ENCODE measurements around the gene ZNRD2.
A peak's percentile ranks its signal among the peaks of the same experiment; 100 is the strongest.

ZNRD2 gene

DNA sequence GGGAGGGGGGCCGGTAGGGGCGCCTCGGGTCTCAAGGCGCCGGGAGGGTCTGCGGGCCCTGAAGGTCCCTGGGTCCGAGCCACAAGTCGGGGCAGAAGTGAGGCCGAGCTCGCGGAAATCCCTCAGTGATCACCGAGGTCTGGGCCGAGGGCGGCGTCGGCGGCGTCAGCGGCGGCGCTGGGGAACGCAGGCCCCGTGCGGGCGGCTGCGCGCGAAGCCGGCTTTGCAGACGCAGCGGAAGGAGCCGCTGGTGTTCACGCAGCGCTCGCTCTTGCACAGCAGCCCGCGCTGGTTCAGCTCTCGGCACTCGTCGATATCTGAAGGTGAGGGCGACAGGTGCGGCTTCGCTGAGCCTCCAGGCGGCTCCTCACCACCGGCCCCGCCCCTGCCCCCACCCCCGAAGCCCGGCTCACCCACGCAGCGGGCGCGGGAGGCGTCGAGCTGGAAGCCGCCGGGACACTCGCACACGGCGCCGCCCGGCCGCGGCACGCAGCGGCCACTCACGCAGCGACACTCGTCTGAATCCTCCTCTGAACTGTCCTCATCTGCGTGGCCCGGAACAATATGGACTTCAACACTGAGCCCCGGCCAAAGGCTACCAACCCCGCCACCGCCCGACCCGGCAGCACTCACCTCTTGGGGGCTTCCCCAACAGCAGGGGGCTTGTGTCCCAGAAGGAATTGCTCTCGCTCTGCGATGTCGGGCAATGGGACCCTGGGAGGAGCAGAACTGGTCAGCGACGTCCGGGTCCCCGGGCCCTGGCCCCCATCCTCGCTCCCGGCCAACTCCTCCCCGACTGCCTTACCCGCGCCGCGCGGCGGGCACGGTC, 31.1 kb upstream of the ZNRD2 start:
- DNase-seq = no peak

DNA sequence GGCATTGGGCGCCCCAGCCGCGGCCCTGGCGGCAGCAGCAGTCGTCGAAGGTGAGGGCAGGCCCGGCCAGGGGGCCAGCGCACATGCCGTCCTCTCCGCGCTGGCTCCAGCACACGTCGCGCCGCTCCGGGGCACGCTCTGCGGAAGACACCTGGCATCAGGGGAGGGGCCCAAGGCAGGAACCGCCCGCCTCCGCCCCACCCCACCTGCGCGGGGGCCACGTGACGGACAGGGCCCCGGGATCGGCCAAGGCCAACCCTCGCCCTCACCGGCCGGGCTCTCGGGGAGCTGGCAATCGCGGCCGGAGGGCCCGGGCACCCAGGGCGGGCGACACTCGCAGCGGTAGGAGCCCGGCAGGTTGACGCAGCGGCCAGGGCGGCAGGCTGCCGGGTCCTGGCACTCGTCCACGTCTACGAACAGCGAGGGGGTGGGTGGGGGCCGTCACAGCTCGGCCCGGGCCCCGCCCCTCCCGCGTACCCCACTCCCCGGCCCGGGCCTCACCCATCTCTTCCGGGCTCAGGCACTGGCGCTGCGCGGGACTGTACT, 30.5 kb upstream of the ZNRD2 start:
- DNase-seq = no peak

DNA sequence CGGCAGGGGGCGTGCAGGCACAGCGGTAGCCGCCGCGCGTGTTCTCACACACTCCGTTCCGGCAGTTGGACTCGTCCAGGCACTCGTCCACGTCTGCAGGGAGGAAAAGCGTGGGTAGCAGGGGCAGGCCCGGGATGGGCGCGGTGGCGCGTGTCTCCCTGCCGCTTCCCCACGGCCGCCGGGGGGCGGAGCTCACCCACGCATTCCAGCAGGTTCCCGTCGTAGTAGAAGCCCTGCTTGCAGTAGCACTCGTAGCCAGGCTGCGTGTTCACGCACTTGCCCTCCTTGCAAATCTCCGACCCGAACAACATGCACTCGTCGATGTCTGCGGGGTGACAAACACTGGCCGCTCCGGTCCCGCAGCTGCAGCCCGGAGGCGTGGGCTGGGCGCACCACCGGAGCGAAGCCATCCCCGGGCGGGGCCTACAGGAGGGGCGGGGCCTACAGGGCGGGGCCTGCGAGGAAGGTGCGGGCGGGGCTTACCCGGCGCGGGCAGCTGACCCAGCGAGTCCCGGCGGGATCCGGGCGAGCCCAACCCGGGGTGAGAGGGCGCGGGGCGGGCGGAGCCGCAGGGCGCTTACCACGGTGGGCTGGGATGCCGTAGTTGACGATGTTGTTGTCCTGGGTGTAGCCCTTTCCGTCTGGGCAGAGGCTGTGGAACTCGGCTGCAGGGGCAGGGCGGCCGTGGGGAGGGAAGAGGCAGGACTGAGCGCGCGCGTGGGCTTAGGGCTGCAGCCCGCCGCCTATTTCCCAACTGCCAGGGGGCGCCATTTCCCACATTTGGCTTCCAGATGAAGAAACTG, 29.8 kb upstream of the ZNRD2 start:
- peak; percentile 77 for DNase-seq

DNA sequence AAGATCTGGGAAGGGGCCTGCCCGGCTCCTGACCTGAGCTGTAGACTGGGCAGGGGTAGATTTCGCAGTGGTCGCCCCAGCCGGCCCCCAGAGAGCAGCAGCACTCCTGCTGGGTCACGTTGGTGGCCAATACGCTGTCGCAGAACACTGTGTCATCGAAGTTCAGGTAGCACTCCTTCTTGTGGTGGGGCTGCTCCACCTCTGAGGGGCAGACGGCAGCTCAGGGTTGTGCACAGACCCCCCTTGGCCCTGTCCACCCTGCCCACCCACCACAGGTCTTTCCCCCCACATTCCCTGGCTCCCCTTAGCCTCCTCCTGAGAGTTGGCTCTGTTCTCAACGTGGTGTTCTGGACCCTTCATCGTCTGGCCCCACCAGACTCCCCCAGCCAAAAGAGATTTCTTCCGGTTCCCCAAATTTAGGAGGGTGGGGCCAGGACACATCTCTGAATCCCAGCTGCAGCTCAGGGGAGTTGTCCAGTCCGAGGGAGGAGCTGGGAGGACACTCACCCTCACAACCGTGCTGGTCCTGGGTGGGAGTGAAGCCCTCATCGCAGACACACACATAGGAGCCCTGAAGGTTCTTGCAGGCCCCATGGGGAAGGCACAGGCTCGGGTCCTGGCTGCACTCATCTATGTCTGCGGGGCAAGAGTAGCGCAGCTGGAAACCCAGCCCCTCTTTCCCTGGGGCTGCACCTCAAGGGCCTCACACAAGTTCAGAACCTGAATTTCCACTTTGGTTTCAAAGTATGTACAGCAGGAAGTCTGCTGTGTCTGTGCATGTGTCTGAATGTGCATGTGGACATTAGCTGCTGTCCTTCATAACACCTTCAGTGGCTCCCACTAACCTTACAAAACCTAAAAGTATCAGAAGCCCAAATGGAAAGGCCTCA, 28.9 kb upstream of the ZNRD2 start:
- no peak for DNase-seq

DNA sequence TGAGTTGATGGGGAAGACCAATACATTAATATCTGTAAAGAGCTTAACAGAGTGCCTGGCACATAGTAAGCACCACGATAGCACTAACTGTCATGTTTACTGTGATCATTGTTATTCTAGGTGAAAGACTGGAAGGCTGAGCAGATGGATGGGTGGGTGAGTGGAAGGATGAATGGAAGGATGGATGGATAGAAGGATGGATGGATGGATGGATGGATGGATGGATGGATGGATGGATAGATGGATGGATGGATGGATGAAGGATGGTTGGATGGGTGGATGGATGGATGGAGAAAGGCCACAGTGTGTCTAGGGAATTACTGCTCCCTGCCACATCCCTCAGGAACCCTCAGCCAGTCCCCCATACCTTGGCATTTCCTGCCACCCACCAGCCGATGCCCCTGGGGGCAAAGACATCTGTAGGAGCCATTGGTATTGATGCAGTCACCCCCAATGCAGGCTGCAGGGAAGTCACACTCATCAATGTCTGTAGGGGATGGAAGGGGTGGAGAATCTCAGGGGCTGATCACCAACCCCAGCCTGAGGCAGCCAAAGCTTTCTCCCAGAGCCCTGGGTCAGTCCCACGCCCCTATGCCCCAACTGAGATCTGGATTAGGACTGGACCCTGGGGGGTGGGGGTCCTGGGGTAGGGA, 27.4 kb upstream of the ZNRD2 start:
- DNase-seq = no peak

DNA sequence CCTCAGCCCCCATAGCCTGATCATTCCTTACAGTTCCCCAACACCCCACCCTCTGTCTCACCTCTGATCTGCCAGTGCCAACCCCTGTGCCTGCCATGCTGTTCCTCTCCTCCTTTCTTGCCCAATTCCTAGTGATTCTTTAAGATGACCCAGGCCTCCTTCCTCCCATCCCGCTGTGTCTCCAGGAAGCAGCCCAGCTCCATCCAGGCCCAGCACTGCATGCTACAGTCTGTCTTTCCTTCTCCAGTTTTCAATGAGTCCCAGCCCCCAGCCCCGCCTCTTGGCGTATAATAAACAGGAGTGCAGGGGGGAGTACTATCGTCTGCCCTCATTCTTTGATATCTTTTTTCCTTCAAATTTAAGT, 24.4 kb upstream of the ZNRD2 start:
- DNase-seq = no peak

DNA sequence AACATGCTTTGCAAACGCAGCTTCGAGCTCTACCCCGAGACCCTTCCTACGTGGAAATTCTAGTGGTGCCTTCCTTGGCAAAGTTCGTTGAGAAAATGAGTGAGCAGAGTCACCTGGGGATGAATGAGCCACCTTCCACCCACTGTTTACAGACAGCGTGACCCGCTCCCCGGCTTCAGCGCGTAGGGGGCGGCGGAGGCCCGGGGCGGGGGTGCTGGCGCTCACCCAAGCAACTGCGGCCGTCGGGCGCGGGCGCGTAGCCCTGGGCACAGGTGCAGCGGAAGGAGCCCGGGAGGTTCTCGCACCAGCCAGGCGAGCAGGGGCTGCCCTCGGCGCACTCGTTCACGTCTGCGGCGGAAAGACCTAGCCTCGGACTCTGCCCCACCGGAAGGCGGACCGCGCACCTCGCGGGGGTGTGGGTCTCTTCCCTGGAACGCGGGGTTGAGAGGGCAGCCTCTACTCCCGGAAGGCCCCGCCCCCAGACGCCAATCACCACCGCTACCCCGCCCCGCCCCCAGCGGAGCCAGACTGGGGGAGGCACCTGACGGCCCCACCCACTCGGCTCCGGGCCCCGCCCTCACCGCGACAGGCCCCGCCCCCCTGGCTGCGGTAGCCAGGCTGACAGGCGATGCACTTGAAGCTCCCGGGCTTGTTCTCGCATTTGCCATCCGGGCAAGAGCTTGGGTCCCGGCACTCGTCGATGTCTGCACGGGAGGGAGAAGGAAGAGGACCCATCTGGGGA, 23.9 kb upstream of the ZNRD2 start:
- DNase-seq = peak; percentile 97

DNA sequence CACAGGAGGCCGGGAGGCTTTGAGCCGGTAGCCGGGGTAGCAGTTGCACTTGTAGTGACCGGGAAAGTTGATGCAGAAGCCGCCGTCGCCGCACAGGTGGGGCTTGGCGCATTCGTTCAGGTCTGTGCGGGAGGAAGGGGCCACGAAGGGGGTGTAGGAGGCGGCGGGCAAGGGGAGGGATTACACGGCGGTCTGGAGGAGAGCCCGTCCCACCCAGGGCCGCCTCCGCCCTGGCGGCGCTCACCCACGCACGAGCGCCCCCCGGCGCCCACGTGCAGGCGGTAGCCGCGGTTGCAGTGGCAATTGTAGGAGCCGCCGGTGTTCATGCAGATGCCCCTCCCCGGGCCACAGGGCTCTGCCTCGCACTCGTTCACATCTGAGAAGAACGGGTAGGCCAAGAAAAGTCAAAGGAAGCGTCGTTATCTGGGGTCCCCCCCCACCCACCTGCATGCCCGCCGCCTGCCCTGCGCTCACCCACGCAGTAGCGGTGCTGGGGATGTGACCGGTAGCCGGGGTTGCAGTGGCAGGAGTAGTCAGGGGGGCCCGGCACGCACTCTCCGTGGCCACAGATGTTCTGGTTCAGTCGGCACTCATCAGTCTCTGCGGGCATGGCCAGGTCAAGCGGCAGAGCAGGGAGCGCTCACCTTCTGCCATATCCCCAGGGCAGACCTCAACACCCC, 22.7 kb upstream of the ZNRD2 start:
- no peak for DNase-seq

DNA sequence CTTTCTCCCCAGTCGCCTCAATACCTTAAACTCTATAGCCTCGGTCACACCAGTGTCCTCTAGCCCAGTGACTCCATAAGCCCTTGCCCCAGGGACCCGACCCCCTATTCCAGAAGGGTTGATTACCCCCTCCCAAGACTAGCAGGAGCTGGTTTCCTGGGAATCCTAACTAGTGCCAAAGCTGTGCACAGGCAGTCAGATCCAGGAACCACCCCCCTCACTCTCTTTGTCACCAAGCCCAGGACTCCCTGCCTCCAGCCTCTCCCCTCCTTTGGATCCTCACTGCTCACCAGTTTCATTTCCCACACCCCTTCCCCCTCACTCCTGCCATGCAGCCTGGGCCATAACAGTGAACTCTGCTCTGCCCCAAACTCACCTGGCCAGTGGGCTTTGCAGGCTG, 21.9 kb upstream of the ZNRD2 start:
- DNase-seq = no peak

DNA sequence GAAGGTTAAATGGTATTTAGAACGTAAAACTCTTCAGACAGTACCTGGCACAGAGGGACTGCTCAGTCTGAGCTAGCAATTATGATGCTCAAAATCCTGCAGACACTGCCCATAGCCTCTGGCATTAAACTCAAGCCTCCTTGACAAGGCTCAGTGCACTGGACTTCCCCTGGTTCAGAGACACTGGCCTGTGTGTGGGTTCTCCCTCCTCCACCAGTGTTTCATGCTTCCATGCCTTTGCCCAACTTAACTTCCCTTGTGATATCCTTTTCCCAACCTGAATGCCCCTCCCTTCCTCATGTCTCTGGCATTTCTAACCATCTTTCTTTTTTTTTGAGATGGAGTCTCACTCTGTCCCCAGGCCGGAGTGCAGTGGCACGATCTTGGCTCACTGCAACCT, 21.2 kb upstream of the ZNRD2 start:
- no peak for DNase-seq

DNA sequence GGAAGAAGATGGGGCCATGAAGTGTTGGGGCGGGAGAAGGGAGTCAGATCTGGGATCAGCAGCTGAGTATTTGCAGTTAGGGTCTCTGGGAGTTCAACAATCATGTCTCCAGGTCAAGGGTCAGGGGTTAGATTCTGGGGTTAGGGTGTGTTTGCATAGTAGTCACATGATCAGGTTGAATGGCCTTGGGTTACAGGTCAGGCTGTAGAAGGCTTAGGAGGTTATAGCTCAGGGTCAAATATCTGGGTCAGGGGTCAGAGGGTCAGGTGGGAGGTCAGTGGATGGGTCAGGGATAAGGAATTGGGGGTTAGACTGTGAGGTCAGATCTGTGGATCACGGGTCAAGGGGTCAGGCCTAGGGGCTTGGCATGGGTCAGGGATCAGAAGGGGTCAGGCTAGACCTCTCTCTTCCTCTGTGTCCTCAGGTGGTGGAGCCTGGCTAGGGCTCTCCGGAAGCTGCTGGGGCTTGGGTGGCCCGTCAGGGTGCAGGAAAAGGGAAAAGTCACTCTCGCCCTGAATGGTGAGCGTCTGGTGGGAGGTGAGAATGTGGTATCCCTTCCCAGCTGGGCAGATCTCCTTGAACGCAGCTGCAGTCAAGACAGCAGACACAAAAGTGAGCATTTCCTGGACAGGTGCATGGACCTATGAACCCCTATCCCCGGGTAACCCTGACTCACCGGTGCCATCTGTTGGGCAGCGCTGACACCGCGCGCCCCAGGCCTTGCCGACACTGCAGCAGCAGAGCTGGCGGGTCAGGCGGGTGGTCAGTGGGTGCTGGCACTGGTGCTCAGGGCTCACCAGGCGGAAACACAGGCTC, 18.5 kb upstream of the ZNRD2 start:
- DNase-seq = no peak

DNA sequence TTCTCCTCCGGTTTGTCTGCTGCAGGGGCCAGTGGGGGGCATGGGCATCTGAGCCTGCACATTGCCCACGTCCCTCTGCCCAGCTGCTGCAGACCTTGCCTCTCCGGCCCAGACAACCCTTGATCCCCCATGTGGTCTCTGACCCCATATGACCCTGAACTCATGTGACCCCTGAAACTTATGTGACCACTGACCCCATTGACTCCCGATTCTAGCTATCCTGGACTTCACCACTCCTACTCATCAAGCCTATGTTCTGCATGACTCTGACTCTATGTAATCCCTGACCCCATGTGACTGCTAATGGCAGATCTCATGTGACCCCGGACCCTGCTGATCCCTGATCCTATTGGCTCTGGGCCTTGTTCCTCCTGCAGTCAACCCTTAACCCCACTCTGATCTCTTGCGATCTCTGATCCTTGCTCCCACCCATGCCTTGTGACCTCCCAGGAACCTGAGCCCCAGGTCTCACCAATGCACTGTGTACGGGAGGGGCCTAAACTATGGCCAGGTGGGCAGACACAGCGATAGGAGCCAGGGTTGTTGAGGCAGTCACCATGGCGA, 17.8 kb upstream of the ZNRD2 start:
- no peak for DNase-seq

DNA sequence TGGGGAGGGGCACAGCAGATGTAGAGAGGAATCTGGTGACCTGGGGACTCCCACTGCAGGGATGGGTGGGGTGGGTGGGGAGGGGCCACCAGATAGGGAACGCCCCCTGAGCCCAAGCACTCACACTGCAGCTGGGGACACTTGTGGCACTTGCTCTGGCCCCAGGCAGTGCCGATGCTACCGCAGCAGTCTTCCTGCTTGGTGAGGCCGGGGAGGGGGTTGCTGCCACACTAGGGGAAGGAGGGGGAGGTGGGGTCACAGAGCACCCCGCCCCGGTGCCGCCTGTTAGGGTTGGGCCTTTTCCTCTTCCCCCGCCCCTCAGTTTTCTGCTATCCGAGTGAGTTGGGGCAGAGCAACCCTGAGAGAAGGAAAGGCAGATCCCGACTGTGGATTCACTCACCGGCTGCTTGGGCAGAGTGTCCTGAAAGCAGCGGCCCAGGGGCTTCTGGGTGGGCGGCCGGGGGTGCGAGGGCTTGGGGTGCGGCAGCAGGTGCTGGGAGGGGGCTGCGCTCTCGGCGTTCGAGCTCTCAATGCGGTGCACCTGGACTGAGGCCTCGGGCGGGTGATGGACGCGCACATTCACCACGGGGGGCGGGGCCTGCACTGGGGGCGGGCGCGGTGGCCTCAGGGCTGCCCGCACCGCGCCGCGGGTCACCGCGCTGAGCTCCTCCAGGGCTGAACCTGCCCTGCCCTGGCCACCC, 16.8 kb upstream of the ZNRD2 start:
- DNase-seq = peak; percentile 58

DNA sequence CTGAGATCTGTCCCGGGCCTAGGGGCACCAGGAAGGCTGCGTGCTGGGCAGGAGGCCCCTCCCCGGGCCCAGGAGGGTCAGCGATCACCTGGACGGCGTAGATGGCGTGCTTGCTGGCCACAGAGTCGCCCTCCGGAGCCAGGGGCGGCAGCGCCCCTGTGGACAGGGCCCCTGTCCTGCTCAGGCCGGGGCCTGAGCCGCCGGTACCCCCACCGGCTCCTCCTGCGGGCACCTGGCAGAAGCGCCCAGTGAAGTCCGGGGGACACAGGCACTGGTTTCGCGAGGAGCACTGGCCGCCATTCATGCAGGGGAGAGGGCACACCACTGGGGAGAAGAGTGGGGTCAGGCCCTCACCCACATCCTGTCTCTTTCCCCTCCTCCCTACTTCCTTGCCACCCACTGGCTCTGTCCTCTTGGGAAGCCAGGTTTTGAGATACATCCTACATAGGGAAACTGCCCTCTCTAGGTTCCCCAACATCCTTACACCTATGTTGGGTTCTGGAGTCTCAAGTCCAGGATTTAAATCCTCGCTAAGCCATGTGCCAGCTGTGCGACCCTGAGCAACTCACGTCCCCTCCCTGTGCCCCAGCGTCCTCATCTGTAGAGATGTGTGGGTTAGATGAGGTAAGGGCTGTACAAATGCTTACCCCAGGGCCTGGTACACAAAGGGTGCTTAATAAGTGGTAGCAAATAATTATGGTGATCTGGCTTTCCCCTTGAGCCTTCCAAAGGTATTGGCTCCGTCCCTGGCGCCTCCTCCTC, 16.0 kb upstream of the ZNRD2 start:
- DNase-seq = no peak

DNA sequence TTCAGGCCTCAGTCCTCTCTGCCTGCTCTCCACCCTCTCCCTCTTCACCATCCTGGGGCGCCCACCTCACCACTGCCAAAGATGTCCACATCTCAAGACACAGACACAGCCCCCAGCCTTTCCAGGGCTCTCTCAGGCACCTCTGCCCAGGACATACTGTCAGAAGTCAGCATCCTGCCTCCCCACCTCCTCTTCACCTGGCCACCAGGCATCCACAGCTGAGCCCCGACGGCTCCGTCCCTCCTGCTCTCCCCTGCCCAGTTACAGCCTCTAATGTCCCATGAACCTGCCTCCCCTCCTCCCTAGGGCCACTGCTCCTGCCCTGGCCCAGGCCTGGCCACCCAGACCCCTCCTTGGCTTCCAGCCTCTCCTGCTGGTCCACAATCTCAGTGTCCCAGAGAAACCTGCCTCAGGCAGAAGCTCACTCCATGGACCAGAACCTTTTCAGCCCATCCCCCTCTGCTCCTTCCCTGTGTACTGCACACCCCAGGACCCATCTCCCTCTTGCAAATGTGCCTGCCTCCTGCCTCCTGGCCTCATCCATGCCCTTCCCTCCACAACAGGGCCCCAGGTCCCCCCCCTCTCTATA, 15.3 kb upstream of the ZNRD2 start:
- no peak for DNase-seq

DNA sequence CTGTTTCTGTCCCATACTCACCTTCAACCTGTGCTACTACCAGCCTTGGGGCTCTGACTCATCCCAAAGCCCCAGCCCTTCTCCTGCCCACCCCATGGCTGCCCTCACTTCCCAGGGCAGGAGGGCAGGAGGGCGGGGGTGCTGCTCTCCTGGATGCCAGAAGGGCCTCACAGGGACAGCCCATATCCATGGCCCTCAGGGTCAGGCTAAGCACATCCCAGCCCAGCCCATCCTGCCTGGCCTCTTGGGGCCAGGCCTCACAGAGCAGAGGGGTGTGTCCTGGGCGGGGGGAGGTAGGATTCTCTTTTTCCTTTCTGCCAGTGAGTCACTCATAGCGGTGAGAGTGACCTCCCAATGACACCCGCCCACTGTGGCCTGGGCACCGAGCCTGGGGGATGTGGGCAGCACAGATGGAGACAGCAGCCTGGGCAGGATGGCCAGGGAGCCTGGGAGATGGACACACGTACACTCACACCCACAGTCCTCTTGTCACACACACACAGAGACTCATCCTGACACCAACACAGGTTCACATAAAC, 14.5 kb upstream of the ZNRD2 start:
- no peak for DNase-seq

DNA sequence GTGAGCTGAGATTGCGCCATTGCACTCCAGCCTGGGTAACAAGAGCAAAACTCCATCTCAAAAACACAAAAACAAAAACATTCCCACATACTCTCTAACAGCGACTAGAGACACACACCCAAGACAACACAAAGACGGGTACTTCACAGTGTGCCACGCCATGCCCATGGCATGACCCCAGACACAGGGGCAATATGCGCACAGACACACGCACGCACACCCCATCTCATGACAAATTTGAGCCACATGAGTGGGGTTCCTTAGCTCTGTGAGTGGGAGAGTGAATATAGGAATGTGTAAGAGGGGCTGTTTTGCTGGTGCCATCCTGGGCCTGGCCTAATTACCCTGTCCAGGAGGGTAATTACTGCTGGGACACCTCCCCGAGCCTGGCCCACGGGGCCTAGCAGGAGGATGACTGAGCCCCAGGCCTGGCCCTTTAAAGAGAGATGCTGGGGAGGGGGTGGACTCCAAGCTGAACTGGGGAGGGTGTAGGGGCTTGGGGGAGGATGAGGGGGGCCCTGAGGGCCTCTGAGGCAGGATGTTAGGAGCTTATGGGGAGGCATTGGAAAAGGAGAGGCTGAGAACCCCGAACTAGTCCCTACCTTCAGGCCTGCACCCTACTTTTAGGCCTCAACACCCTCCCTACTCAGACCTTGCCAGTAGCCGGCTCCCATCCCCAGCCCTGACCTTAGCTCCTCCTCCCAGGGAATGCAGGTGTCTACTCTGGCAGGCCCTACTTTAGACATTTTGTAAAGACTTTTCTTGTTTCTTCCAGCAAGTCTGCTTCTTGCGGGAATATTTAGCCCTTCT, 13.6 kb upstream of the ZNRD2 start:
- DNase-seq = no peak
